CD4-positive, alpha-beta T cell treated with Interleukin-15 for 4 hours (primary cell): ENCODE data around the gene HPGD.
A peak's percentile ranks its signal among the peaks of the same experiment; 100 is the strongest.

Experiments used
- DNase-seq: peaks from one replicate; pipeline ENCODE4 v3.0.0-alpha.2; 2020; ENCODE audit warnings: low spot score

Gene HPGD

DNA sequence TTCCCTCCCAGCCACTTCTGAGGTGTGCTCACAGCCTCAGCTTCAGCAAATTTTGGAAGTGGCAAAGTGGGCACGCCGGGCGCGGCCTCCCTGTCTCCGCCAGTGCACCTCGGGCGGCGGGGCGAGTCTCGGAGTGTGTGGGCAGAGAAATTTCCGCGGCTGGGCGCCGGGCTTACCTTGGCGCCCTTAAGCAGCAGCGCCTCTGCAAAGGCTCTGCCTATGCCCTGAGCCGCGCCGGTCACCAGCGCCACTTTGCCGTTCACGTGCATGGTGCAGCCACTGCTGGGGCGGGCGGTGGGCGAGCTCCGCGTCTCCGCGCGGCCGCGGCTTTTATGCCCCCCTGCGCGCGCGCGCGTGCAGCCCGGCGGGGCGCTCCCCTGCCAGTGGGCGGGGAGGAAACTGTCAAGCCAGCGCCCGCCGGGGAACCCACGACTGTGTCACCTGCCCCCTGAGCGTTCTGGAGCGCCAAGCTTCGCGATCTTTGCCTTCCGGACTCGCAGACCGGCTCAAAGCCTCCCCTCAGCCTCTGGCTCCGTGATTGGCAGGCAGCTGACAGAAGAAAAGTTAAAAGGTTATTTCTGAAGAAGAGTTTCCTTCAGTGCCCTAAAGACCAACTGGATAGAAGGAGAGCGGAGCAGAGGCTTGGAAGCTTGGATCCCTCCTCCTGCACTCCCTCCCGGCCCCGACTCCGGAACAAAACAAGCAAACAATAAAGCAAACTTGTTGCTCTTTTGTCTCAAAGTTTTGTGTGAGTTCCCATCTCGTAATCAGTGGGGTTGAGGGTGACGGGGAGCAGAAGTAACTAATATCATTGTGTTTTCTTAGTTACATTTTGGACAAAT lies at the start of gene HPGD:
Gene HPGD (minus strand): TSS at position 306 of the 842 bp plus-strand sequence. CDS start 37 bp downstream, at position 269.
- peak; percentile 51 for DNase-seq

- no peak for DNase-seq
Measured at GRCh38 chr4:174564529-174564928, 42.2 kb upstream of the HPGD start.

DNA sequence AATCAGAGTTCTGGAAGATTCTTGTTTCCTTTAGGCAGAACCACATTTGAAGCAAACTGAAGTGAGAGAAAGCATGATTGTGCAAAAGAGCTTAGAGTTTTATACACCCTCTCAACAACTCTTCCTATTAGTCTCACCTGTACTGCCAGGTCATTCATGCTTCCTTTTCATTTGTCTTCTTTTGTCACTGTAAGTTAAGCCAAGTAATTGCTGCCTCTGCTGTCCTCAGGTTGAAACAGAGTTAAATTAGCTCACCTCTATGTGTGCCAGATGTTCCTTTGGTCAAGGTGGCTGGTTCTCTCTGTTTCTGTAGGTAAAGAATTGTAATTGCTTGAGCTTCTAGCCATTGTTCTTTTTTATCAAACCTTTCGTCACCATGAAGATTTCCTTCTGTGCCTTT lies 41.1 kb upstream of the HPGD start:
- no peak for DNase-seq

DNA sequence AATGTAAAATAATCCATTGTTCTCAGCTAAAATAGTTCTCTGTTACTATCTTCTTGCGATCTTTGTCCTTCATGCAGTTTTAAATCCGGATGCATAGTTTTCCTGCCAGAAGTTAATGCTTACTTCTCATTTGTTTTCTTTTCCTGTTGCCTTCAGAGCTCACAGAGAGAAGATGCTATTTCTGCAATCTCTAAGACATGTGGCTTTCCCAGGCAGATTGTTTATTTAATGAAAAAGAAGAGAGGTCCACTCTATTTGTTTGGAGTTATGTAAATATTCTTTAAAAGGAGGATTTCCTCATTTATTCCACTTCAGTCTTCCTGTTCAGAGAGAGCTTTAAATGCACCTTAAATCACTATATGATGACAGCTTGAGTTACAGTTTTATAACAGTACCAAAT lies 39.3 kb upstream of the HPGD start:
- no peak for DNase-seq

- no peak for DNase-seq
Measured at GRCh38 chr4:174559894-174560293, 37.6 kb upstream of the HPGD start.

DNA sequence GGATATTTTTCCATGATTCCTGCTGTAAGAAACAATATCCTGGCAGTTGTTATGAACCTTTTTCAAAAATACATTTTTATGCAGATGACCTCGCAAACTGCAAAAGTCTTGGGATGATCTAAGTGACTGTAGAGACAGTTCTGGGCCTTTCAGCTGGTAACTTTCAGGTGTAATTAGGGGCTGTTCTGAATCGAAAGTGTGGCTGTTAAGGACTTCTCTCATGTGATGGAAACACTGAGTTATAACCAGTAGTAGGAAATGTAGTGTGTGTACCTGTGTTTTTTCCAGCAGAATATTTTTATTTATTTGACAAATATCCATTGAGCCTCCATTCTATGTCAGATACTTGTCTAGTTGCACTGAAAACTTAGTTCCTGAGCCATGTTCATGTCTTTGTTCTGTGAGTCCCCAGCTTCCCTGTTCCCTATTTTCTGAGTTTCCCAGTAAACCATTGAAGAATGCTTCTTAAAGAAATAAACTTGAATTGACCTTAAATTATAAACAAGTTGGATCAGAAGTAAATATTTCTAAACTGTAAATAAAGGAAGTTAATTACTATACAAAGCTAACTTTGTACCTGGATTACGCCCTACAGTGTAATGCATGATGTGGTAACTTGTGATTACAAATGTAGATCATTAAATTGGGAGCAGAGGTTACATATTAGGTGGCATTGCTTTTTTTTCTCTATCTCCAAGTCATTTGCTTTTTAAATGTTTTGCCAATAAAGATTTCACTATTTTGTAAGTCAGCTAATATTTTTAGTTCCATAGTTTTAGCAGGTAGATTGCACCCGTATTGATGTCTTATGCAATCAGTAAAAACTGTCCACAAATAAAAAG lies 33.7 kb upstream of the HPGD start:
- DNase-seq: no peak

- DNase-seq: no peak
Measured at GRCh38 chr4:174554231-174554728, 32.0 kb upstream of the HPGD start.

DNA sequence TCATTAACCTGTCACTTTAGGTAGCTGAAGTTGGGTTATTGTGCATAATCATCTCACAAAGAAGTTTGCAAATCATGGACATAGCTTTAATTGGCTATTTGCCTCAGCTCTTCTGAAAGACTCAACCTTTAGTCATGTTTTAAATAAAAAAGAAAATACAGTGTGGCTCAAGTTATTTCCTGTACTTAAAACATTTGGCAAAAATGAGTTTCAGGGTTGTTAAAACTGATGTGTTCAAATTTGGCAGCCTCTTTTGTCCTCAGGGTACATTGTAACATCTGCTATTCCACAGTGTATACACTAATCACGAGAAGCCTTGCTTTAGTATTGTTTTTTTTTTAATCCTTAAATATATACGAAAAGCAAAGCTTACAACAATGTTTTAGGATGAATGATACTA lies 31.5 kb upstream of the HPGD start:
- no peak for DNase-seq

DNA sequence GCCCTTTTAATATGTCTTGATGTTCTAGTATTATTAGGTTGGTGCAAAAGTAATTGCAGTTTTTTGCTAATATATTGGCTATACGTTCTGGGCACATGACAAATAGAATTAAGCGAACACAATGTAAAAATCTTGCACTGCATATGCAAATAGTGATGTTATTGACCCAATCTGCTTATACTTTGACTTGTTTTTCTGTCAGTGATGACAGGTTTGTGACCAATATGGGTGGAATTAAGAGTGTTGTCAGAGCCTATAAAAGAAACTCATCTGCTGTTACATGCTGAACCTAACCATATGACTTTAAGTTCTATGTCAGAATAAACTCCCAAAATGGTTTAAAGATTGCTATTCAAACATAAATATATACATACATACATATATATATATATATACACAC lies 30.7 kb upstream of the HPGD start:
- no peak for DNase-seq

DNA sequence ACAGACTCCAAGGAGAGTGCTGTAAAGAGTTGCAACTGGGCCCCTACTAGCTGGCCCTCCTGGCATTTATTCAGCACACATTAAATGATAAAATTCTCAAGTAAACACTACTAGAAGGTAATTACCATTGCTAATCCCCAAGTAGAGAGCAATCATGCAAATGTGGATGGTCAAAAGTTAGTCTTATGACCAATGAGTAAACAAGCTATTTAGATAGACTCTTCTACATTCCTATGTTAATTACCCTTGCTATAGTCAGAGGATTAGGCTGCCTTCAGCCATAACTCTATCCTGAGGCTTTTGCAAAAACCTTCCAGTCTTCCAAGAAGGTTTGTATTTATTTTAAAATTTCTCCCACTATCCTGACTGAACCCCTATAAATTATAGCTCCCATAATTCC lies 28.3 kb upstream of the HPGD start:
- no peak for DNase-seq

DNA sequence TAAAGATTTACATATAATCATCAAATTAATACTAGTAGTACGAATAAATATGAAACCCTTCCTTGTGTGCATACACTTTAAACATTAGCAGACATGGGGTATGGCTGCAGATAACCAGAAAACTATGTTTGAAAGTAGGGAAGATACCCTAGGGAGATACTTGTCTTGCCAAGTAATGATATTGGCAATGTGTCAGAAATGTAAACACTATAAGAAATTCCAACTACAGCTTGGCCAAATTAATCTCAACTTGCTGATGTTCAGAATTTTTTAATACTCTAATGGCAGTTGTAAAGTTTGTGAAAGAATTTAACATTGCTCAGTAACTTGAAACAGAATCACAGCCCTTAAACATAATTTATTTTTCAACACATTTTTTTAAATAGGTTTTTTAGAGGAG lies 27.4 kb upstream of the HPGD start:
- no peak for DNase-seq

- DNase-seq: no peak
Measured at GRCh38 chr4:174545268-174545667, 23.0 kb upstream of the HPGD start.

DNA sequence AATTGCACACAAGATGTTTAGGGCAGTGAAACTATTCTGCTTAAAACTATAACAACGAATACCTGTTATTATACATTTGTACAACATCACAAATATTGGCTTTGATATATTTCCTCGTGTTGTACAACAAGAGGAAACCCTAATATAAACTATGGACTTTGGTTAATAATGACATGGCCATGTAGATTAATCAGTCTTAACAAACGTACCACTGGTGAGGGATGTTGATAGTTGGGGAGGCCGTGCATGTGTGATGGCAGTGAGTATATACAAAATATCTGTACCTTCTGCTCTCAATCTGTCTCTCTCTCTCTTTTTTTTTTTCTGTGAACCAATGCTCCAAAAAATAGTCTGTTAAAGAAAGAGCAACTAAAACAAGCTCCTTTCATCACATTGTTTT lies 22.2 kb upstream of the HPGD start:
- no peak for DNase-seq

DNA sequence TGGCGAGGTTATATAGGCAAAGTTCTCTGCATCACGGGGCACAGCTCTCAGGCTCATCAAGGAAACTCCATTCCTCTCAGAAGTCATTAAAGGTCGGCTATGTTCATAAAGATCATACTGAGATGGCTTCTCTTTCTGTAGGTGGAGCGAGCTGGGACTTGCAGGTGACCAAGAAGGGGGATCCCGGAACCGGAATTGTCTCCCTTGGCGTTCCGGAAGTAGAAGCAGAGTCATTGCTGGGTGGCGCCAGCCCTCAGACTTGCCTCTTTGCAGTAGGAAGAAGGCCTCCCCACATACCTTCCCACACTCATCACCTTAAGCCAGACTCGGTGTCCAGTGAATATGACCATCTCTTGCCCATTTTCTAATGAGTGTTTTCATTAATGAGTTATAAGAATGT lies 17.9 kb upstream of the HPGD start:
- no peak for DNase-seq

DNA sequence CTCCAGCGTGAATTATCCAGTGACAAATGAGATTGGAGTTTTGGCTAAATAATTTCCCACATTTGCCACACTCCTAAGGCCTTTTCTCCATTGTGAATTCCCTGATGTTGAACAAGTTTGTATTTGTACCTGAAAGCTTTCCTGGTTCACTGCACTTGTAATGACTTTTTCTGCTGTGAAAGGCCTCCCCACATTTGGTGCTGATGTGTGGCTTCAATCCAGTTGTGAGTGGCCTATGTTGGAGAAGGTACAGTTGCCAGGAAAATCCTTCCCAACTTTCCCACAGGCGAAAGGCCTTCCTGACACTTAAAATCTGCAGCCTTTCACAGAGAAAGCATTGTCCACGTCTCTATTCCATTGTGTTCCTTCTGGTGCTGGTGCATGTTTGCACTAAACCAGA lies 17.3 kb upstream of the HPGD start:
- no peak for DNase-seq

DNA sequence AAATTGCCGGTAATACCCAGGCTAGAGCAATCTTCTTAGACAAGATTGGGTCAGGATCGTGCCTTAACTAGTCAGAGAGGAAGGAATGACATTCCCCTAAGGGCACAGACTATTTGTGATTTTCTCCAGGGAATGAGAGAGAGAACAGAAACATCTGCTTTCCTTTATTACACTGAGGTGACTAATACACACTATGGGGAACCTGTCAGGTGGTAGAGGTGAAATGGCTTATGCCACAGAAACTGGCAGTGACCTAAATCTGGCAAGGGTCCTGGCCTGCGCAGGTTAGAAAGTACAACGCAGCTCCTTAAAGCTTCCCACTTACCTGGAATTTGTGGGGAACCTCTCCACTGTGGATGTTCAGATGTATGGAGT lies 16.6 kb upstream of the HPGD start:
- no peak for DNase-seq

DNA sequence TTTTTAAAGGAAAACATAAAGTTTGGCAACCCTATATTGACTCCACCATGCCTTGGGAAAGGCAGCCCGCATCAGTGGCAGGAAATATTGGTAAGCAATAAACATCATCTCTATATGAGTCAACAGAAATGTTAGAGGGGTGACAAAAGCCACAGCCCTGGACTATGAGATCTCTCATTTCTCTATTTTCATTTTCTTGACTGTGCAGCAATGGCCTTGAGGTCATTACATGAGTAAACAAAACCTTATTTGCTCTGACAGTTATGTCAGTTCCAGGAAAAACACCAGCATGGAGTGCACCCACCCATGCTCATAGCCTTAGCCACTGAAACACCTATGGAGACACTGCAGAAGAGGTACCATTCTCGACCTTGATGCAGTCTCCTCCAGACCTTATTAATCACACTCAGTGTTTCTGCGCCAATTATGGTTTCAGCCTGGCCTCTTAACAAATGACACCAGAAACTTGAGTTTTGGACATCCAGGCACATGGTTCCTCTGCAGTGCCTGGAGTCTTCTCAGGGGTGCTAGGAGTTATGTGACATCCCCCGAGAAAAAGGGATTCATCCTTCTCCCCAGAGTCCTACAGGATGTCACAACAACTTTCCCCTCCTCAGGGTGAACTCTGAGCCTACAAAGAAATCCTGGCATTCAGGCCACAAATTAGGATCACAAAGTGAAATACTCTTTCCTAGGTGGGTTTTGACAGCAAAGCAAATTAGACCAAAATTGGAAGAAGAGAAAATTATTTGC lies 16.0 kb upstream of the HPGD start:
- no peak for DNase-seq

DNA sequence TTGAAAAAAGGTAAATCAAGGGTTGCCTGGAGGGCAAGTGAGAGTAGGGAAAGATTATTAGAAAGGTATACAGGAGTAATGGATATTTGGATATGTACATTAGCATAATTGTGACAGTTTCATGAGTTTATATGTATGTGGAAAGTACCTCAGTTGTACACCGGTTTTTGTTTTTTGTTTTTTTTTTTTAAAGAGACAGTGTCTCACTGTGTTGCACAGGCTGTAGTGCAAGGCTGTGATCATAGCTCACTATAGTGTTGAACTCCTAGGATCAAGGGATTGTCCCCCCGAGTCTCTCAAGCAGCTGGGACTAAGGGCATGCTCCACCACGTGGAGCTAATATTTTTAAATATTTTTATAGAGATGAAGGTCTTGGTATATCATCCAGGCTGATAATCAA lies 15.3 kb upstream of the HPGD start:
- no peak for DNase-seq

DNA sequence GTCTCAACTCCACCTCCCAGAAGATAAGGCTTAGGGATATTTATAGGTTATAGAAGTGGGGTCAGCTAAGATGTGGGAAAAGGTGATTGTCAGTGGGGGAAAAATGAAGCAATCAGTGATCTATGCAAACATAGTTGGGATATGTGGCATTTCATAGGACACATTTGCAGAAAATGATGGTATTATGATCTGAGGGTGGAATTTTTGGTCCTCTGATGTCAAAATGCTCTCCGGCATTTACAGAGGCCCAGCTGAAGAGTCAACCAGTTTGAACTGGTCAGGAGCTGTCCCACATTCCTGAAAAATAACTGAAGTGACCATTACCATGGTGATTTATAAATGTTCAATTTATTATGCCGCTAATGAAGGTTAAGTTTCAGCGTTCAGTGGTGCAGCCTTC lies 12.2 kb upstream of the HPGD start:
- DNase-seq: no peak

- DNase-seq: no peak
Measured at GRCh38 chr4:174532445-174532844, 10.2 kb upstream of the HPGD start.

- no peak for DNase-seq
Measured at GRCh38 chr4:174531486-174531885, 9.2 kb upstream of the HPGD start.

DNA sequence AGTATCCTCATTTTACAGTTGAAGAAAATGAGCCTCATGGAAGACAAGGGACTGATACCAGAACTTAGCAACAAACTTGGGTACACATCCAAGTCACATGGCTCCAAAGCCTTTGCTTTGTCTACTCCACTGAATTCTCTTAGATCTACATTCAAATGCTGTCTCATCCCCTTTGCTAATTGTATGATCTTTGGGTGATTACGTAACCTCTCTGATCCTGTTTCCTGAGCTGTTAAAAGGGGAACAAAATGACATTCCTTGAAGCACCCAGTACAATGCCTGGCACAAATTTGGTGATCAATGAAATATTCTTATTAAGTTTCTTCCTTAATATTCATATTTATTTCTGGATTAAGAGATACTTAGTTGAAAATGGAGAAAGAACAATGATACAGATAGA lies 5.9 kb upstream of the HPGD start:
- DNase-seq: no peak

- DNase-seq: no peak
Measured at GRCh38 chr4:174526731-174527130, 4.4 kb upstream of the HPGD start.
